AG08395 (cell line): ENCODE results near the gene TLR9.

ENCODE experiments used
- DNase-seq: peaks from one replicate; pipeline ENCODE4 v3.0.0; 2012; ENCODE audit warnings: mixed read lengths, low spot score

Gene TLR9

DNA sequence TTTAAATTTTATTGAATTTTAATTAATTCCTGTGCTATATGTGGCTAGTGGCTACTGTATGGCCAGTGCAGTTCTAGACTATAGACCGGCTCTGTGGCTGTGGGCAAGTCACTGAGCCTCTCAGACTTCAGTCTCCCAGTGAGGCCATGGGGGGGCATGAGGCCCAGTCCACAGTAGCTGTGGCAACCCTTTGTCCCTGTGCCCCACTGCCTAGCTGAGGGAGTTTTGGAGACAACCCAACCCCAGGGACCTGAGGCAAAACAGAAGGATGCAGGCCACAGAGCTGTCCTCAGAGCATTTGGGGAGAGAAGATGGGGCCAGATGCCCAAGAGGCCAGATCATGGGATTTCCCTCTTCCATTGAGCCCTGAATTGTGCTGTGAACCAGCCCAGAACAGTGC, 52.3 kb downstream of the TLR9 start:
- no peak for DNase-seq

GRCh38 chr3:52172262-52172757, 53.1 kb downstream of the TLR9 start:
- no peak for DNase-seq

- DNase-seq, result peak; percentile 76
Observed at GRCh38 chr3:52171514-52172261, 53.8 kb downstream of the TLR9 start.
